SK-N-SH (cell line): ENCODE results near the gene SYT17.

Source experiments
- GABPA ChIP-seq: IDR thresholded peaks from 2 replicates; pipeline ENCODE4 v1.4.0; 2012; ENCODE audit warnings: low read depth, mild to moderate bottlenecking
- GATA2 ChIP-seq: sonication (generic); formaldehyde crosslinking; IDR thresholded peaks from 2 replicates; pipeline ENCODE4 v1.5.0; 2020; ENCODE audit warnings: mild to moderate bottlenecking, missing genetic modification reagents
- MAX ChIP-seq: IDR thresholded peaks from 2 replicates; pipeline ENCODE4 v1.4.0; 2012; ENCODE audit warnings: low read depth
- SIN3A ChIP-seq: IDR thresholded peaks from 2 replicates; pipeline ENCODE4 v1.6.1; 2012; ENCODE audit warnings: low read depth, mild to moderate bottlenecking, low read length, moderate library complexity, borderline replicate concordance
- SMC3 ChIP-seq: IDR thresholded peaks from 2 replicates; pipeline ENCODE4 v1.6.1; 2012; ENCODE audit warnings: low read depth, low read length, improper control_type of control experiment
- TF ChIP-seq, protein P1 (sequence below): fragments of 200-600 bp; sonication (generic); IDR thresholded peaks from 2 replicates; pipeline ENCODE4 v1.6.1; 2017; ENCODE audit warnings: antibody characterized with exemption, mild to moderate bottlenecking, moderate library complexity

- TF ChIP-seq MAX, result no peak
- TF ChIP-seq, protein P1, sequence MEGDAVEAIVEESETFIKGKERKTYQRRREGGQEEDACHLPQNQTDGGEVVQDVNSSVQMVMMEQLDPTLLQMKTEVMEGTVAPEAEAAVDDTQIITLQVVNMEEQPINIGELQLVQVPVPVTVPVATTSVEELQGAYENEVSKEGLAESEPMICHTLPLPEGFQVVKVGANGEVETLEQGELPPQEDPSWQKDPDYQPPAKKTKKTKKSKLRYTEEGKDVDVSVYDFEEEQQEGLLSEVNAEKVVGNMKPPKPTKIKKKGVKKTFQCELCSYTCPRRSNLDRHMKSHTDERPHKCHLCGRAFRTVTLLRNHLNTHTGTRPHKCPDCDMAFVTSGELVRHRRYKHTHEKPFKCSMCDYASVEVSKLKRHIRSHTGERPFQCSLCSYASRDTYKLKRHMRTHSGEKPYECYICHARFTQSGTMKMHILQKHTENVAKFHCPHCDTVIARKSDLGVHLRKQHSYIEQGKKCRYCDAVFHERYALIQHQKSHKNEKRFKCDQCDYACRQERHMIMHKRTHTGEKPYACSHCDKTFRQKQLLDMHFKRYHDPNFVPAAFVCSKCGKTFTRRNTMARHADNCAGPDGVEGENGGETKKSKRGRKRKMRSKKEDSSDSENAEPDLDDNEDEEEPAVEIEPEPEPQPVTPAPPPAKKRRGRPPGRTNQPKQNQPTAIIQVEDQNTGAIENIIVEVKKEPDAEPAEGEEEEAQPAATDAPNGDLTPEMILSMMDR, result no peak
- TF ChIP-seq SIN3A, result no peak
- no peak for TF ChIP-seq SMC3
- TF ChIP-seq GABPA, result no peak
- TF ChIP-seq GATA2 (CRISPR knock-in tag), result no peak
Measured at GRCh38 chr16:19137201-19138128, 30.6 kb upstream of the SYT17 start.
